Measurements from ENCODE around the gene QKI. TPM values are rescaled to one million over a fixed set of nuclear protein-coding genes. Genes with fewer than 3 reads are reported as not detected.
A peak's percentile ranks its signal among the peaks of the same experiment; 100 is the strongest.

The QKI gene
- total RNA-seq, result 247 TPM
- long read RNA-seq, full-length matches to known transcripts, result 150 of 201 reads
- long read RNA-seq, partial matches to known transcripts, result 20 of 201 reads
- long read RNA-seq, other reads (novel, unspliced or antisense), result 31 of 201 reads

GRCh38 chr6:163414117-163414945 lies at the start of gene QKI:
QKI (plus strand) TSS chr6:163414718; CDS start chr6:163415194, 476 bp downstream.
- TF ChIP-seq CTCF (IDR thresholded peaks at IDR 0.05), result no peak
- H3K9me3 ChIP-seq, result no peaks in the 10 kb centered on the region
- intact Hi-C loops (cut with DNase I), result no loop called here
- no peaks in the 10 kb centered on the region for H3K36me3 ChIP-seq
- H3K4me3 ChIP-seq, result peak within 1 kb of the TSS; percentile 75
- ATAC-seq (peak; percentile 55 to 57), DNase-seq (peak; percentile 89)
- H3K4me1 ChIP-seq, result peaks cover 38% of the 10 kb centered on the region
- H3K27me3 ChIP-seq (ENCODE audit: low read depth), result no peaks in the 10 kb centered on the region
- peak within 1 kb of the TSS; percentile 99 for H3K27ac ChIP-seq

DNA sequence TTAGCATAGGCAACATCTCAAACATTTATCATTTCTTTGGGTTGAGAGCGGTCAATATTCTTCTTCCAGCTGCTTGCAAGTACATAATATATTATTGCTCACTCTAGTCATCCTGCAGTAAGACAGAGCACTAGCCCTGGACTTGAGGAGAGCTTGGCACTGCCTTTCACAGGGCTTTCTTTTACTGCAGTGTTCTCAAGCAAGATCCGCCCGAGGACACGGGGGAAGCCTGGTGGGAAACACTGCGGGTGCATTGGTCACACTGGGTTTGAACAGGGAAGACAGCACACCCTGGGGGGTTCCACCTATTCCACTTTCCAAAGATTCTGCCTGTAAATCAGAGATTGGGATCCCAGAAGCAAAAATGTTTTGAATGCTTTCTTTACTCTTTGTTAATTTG lies 48.2 kb upstream of the QKI start:
- Histone ChIP-seq H3K4me1 (peaks cover 6% of the 10 kb centered on the region), H3K4me3 (no peak overlapping the region), H3K27me3 (ENCODE audit: low read depth) (no peaks in the 10 kb centered on the region), H3K27ac (no peak overlapping the region), H3K36me3 (no peaks in the 10 kb centered on the region), H3K9me3 (no peaks in the 10 kb centered on the region)
- DNase-seq (no peak), ATAC-seq (no peak)
- TF ChIP-seq CTCF (IDR thresholded peaks at IDR 0.05), result no peak
- intact Hi-C loops (cut with DNase I), result no loop called here

- intact Hi-C loops (cut with DNase I), result no loop called here
- Histone ChIP-seq H3K27ac (peak overlapping the region; percentile 16), H3K4me3 (no peak overlapping the region), H3K9me3 (no peaks in the 10 kb centered on the region), H3K27me3 (ENCODE audit: low read depth) (no peaks in the 10 kb centered on the region), H3K36me3 (no peaks in the 10 kb centered on the region), H3K4me1 (peaks cover 6% of the 10 kb centered on the region)
- ATAC-seq, result peak; percentile 97
- TF ChIP-seq CTCF (IDR thresholded peaks at IDR 0.05), result no peak
- peak; percentile 78 for DNase-seq
Observed at GRCh38 chr6:163367497-163368183, 46.9 kb upstream of the QKI start.

- DNase-seq, result no peak
- no peak overlapping the region for H3K27ac ChIP-seq
- no peak for ATAC-seq
- no peak overlapping the region for H3K4me3 ChIP-seq
- H3K27me3 ChIP-seq (ENCODE audit: low read depth), result peaks cover 3% of the 10 kb centered on the region
- H3K9me3 ChIP-seq, result no peaks in the 10 kb centered on the region
- TF ChIP-seq CTCF (IDR thresholded peaks at IDR 0.05), result no peak
- no peaks in the 10 kb centered on the region for H3K36me3 ChIP-seq
- peaks cover 6% of the 10 kb centered on the region for H3K4me1 ChIP-seq
- intact Hi-C loops (cut with DNase I), result no loop called here
Observed at GRCh38 chr6:163369141-163369540, 45.4 kb upstream of the QKI start.

GRCh38 chr6:163369628-163370365 lies 44.7 kb upstream of the QKI start:
- H3K9me3 ChIP-seq, result no peaks in the 10 kb centered on the region
- no peak overlapping the region for H3K4me3 ChIP-seq
- no peaks in the 10 kb centered on the region for H3K36me3 ChIP-seq
- intact Hi-C loops (cut with DNase I), result no loop called here
- ATAC-seq (no peak), DNase-seq (no peak)
- peaks cover 3% of the 10 kb centered on the region for H3K27me3 ChIP-seq (ENCODE audit: low read depth)
- no peak for TF ChIP-seq CTCF (IDR thresholded peaks at IDR 0.05)
- peaks cover 6% of the 10 kb centered on the region for H3K4me1 ChIP-seq
- H3K27ac ChIP-seq, result no peak overlapping the region
